Head of caudate nucleus (tissue), 42 donors: ENCODE results near the gene RSRP1.
"Not testable (repeated sequence)": the region's sequence is repeated elsewhere in the genome, so short reads cannot be mapped to it uniquely, and the experiment has no call there.

Source experiments
- DNase-seq, 42 donors: peaks; one replicate each; pipeline versions ENCODE4 v3.0.0 to v3.0.0-alpha.2; 2020 to 2021; ENCODE audit warnings: mixed read lengths in 7 of 42
- intact Hi-C: fragments of 100-400 bp; cut with DNase I; formaldehyde crosslinking; loops from one replicate; pipeline ENCODE4 v1.15.0; 2022

The RSRP1 gene, protein sequence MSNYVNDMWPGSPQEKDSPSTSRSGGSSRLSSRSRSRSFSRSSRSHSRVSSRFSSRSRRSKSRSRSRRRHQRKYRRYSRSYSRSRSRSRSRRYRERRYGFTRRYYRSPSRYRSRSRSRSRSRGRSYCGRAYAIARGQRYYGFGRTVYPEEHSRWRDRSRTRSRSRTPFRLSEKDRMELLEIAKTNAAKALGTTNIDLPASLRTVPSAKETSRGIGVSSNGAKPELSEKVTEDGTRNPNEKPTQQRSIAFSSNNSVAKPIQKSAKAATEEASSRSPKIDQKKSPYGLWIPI

DNA sequence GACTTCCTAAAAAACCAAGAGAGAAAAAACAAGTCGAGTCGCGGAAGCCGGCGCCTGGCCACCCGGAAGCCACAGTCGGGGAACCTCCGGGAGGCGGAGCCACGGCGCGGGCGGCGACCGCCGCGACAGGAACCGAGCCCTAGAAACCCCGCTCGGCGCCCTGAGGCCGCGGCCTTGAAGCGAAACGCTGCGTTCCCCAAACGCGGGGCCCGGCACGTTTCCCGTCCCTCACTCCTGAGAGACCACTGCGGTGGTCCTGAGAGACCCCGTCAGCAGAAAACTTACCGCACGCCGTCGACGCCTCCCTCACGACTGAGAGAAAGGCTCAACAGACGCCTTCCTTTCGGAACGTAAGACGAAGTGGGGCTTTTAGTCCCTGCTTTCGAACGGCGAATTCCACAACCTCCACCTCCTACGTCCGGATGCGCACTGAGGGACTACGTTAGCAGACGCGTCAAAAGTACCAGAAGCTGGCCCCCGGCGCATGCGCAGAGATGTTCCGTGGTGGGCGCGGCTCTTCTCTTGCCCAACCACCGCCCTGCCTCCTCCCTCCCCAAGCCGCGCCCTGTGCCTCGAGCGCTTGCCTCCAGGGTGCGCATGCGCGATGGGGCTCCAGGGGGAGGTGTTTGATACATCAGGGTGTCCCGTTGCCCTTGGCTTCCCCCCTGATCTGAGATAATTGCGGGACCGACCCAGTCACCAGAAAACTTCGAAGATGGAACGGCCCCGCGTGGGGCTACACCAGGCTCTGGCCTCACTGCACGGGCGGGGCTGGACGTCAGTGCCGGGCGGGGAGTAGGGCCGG, at the start of gene RSRP1:
TSS of gene RSRP1 (minus strand) at position 431 of the 805 bp plus-strand sequence. CDS start 491 bp downstream, outside the sequence.
- DNase-seq: peak; percentile 97 to 100 (median 99)
- intact Hi-C loops: loop anchor here (5.0 to 10.0 kb wide), 2 partner anchors 185 to 568 kb away; partner anchors contain the start of genes MACO1 and MTFR1L

DNA sequence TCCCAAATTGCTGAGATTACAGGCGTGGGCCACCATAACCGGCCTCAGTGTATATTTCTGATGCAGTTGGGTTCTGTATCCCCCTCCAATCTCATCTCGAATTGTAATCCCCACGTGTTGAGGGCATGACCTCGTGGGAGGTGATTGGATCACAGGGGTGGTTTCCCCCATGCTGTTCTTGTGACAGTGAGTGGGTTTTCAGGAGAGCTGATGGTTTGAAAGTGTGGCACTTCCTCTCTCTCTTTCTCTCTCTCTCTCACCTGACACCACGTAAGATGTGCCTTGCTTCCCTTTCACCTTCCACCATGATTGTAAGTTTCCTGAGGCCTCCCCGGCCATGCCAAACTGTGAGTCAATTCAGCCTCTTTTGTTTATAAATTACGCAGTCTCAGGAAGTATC, 49.2 kb upstream of the RSRP1 start:
- DNase-seq, intact Hi-C loops: not testable (repeated sequence)

DNA sequence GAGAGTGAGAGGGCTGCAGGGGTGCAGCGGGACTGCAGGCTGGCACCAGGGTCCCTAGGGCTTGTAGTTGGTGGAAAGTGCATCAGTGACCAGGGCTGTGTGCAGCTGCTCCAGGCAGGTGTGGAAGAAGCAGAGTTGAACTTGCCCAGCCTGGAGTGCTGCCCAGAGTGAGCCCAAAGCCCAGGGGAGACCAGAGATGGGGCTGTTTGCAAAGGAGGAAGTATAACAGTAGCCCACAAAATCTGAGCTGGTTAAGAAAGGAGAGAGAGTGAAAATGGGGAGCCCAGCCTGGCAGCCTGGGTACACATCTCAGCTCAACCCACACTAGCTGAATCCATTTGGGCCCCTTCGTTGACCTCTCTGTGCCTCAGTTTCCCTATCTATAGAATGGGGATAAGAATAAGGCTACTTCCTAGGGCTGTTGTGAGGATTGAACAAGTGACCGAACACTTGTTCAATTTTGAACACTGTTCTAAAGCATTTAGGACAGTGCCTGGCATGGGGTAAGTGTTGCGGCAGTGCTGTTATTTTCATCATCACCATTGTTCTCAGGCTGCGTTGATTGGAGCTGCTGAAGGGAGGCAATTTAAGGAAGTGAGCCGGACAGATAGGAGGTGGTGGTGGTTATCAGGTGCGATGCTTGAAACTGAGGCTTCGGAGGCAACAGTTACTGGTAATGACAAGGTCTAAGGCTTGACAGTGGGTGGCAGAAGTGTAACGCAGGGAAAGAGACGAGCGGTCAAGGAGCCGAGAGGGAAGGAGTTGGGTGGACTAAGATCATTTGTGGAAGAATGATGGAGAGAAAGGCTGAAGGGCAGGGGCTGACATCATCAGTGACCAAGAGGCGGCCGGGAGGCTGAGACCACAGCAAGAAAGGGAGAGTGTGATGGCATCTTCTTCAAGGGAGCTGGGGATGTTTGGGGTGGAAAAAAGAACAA, 47.9 kb upstream of the RSRP1 start:
- not testable (repeated sequence) for DNase-seq

DNA sequence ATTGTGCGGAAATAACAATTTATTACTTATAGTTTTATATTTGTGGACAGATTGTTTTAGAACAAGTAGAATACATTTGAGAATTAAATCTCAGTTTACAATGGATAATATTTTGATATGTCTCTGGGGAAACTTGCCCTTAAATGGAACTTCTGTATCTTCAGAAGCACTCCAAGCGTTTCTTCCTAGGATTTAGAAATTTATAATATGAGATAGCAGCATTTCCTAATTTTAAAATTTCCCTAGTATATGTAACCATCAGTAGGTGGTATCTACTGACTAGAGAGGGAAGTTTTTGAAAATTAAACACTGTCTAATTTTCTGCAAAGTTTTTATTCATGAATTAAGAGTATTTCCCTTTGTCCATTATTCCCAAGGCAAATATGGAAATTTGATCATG, 46.2 kb upstream of the RSRP1 start:
- DNase-seq, intact Hi-C loops: not testable (repeated sequence)

More for the DNA sequence above, 47.9 kb upstream of the RSRP1 start:
- intact Hi-C loops: not testable (repeated sequence)

DNA sequence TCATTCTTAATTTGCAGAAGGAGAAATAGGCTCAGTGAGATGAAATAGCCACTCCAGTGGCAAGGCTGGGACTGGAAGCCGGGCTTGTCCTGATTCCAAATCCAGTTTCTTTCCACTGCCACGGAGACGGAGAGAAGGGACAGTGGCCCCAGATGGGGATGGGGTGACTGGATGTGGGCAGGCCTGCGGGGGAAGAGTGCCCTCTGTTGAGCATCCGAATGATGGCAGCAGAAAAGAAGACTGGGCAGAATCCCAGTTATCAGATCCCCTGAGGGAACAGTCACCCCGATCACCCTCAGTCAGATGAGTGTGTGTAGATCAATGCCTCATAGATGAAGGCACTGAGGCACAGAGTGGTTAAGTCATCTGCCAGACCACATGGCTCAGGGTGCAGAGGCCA, 42.8 kb upstream of the RSRP1 start:
- intact Hi-C loops: not testable (repeated sequence)
- DNase-seq: peak in 17 of 42 donors; percentile 7 to 57 (median 22)

DNA sequence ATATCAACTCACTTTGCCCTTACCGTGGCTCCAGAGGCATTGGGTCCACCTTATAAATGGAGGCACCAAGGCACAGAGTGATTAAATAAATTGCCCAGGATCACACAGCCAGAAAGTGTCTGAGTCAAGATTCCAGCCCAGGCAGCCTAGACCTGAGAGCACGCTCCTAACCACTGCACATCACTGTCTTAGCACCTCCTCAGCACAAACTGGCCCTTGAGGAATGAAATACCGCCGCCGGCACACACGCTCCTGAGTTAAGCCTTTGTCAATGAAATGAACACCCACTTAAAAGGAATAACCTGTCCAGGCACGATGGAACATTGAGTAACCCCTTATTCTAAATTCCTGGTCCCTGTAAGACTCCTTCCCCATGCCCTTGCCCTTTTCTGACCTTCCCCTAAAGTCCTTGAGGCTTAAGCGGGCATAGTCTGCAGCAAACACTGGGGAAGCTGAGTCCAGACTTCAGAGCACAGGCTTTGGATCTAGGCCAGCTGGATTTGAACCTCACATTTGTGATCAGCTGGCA, 41.4 kb upstream of the RSRP1 start:
- intact Hi-C loops, DNase-seq: not testable (repeated sequence)

DNA sequence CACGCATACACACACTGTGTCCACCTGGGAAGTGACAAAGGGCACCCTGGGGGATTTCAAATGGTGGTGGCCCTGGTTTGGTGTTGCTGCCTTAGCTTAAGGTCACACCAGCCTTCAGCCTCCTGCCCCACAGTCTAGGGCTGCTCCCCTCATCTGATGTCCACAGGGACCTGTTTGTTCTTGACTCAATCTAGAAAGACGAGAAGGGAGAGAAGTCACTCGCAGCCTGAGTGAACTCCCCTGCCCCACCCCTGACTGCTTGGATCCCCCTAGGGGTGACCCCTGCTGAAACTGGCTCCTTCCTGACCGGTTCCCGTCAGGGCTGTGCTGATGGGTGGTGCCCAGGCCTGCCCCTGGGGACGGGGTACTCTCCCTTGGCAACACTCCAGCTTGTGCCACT, 39.9 kb upstream of the RSRP1 start:
- intact Hi-C loops, DNase-seq: not testable (repeated sequence)

DNA sequence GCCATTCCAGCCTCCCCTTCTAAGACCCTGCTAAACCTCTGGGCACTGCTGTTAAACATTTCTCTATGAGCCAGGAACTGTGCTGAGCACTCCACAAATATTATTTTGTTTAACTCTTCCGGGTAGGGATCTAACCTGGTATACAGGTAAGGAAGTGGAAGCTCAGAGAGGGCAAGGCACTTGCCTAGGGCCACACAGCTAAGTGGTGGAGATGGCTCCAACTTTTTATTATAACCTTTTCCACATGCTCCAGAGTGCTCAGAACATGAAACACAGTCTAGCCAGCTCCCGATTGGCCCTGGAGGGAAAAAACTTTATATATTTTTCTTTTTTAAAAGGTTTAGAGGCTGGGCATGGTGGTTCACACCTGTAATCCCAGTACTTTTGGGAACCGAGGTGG, 38.6 kb upstream of the RSRP1 start:
- intact Hi-C loops, DNase-seq: not testable (repeated sequence)

DNA sequence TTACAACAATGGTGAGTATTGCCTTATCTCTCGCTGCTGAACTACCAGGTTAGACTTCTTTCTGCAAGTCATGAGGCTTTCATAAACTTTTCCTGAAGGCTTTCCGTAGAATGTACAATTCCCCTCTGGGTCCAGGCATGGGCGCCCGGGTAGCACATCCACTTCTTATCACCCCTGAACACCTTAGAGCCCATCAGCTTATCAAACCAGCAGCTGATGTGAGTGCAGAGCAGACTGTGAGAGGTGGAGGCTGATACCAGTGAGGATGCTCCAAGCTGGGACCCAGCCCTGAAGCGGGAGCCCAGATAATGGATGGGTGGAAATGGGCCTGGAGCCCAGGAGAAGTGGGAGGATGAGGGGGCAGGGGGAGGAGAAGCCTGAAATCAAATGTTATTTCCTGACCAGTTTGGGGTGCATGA, 32.4 kb upstream of the RSRP1 start:
- intact Hi-C loops, DNase-seq: not testable (repeated sequence)

DNA sequence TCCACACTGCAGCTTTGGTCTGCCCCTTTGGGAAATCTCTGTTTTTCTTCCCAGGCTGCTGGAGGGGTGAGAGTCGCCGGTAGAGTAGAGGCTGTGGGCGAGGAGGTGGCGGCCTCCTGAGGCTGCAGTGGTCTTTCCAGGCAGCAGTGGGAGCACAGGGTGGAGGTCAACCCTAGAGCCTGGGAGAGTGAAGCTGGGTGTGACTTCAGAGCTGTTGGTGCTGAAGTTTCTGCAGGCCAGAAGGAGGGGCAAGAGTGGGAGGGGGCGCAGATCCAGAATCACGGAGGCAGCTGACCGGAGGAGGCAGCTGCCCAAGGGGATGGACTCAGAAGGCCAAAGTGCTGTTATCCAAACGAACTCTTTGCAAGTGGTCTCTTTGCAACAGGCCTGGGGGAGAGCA, 31.5 kb upstream of the RSRP1 start:
- DNase-seq, intact Hi-C loops: not testable (repeated sequence)

DNA sequence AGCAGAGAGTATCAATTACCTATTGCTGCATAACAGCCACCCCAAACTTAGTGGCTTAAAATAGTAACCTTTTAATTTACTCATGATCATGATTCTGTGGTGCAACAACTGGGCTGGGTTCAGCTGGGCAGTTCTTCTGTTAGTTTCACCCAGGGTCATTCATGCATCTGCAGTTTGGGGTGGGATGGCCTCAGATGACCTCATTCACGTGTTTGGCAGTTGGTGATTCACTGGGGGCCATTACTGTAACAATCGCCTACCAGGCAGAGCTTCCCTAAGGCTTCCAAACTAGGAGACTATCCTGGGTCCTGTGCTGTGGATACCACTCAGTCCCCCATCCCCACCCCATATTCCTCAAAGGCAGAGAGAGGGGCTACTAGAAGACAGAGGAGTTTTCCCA, 31.1 kb upstream of the RSRP1 start:
- intact Hi-C loops, DNase-seq: not testable (repeated sequence)

DNA sequence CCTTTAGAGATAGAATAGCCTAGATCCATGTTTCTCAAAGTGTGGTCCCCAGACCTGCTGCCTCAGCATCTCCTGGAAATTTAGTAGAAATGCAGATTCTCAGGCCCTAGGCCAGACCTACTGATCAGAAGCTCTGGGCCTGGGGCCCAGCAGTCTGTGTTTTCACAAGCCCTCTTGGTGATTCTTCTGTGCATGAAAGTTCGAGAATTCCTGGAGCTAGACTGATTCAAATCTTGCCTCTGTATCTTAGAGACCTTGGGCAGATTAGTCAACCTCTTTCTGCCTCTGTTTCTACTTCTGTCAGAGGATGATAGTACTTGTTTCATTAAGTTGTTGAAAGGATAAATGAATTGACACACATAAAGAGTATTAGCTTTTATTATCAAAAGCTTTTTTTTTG, 30.0 kb upstream of the RSRP1 start:
- intact Hi-C loops: not testable (repeated sequence)

DNA sequence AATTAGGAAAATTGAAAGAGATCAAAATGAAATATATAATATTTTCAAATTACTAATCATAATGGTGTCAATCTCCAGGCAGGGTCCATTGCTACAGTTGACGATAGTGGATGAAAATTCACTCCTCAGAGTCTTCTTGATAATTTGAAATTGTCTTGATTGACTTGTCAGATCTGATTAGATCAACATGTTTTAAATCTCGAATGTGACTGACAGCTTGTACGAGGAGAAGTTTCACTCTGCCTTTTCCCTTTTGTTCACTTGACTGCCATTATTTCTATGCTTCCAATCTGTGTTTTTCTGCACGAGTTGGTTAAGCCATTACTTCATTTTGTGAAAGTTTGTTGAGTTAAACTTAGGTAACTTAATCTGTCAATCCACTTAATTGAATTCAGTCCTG, 28.4 kb upstream of the RSRP1 start:
- intact Hi-C loops, DNase-seq: not testable (repeated sequence)

More for the DNA sequence above, 30.0 kb upstream of the RSRP1 start:
- DNase-seq: not testable (repeated sequence)

DNA sequence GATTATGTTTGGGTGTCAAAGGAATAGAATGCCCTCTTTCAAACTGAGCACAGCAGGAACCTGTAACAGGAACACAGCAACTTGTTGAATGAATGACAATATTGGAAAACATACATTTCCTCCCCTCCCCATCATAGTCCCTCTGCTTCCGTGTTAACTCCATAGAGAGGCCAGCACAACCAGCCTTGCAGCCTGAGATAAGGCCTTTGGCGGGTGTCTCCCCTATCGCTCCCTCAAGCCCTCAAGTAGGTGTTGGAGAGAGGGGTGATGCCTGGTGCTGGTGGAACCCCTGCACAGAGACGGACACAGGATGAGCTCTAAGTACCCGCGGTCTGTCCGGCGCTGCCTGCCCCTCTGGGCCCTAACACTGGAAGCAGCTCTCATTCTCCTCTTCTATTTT, 25.0 kb upstream of the RSRP1 start, which contains the start of gene RHD:
TSS of gene RHD (plus strand) at position 272 of the 400 bp plus-strand sequence. CDS start at position 311, 39 bp downstream.
- intact Hi-C loops, DNase-seq: not testable (repeated sequence)

DNA sequence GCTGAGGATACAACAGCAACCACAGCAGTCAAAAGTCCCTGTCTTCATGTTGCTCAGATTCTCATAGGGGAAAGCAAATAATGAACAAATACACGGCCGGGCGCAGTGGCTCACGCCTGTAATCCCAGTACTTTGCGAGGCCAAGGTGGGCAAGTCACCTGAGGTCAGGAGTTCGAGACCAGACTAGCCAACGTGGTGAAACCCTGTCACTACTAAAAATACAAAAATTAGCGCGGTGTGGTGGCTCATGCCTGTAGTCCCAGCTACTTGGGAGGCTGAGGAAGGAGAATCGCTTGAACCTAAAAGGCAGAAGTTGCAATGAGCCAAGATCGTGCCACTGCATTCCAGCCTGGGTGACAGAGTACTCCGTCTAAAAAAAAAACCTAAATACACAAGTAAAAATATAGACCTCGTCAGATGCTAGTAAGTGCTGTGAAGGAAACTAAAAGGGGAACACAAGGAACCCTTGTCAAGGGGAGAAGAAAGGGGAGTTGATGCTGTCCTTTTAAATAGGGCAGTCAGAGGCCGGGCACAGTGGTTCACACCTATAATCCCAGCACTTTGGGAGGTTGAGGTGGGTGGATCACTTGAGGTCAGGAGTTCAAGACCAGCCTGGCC, 21.0 kb upstream of the RSRP1 start:
- intact Hi-C loops: not testable (repeated sequence)

DNA sequence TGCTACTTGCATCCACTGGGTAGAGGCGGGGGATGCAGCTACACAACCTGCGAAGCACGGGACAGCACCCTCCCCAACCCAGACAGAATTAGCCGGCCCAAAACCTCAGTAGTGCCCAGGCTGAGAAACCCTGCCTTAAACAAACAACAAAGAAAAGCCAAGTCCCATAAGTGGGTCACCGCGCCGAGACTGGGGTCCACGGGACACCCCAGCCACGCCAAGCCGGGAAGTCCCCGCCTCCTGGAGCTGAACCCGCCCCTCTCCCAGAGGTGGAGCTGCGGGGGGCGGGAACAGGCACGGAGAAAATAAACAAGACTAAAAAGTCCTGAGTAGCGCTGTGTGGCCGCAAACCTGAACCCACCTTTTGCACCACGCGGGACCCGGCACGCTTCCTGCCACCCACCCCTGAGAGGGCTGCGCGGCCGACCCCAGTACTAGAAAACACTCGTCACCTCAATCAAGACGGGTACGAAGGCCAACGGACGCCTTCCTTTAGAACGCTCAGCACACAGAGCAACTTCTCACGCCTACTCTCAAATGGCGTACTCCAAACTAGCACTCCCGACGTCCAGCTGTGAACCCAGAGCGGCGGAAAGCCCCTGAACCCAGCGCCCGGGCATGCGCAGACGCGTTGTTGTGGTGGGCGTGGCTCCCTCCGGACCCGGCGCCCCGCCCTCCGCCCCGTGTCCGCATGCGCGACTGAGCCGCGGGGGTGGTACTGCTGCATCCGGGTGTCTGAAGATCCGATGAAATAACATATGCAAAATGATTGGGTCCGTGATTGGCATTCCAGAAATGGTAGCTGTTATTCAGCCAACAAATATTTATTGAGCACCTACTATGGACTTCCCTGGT, 20.3 kb upstream of the RSRP1 start:
- intact Hi-C loops: not testable (repeated sequence)
- peak in 35 of 42 donors; percentile 54 to 92 (median 81) for DNase-seq

More for the DNA sequence above, 21.0 kb upstream of the RSRP1 start:
- DNase-seq: not testable (repeated sequence)
